HUDEP-2 (cell line): Measurements from ENCODE around the gene PRSS50.
A peak's percentile ranks its signal among the peaks of the same experiment; 100 is the strongest.
"Not testable (repeated sequence)": the region's sequence is repeated elsewhere in the genome, so short reads cannot be mapped to it uniquely, and the experiment has no call there.

Source experiments
- DNase-seq, 76 experiments: peaks; one replicate each; lab custom pipeline; 2025; ENCODE audit not compliant: unreplicated experiment in 76 of 76; lab: John Stamatoyannopoulos, UW

The PRSS50 gene

GRCh38 chr3:46709157-46709654 lies 8.5 kb downstream of the PRSS50 start:
- DNase-seq: no peak

DNA sequence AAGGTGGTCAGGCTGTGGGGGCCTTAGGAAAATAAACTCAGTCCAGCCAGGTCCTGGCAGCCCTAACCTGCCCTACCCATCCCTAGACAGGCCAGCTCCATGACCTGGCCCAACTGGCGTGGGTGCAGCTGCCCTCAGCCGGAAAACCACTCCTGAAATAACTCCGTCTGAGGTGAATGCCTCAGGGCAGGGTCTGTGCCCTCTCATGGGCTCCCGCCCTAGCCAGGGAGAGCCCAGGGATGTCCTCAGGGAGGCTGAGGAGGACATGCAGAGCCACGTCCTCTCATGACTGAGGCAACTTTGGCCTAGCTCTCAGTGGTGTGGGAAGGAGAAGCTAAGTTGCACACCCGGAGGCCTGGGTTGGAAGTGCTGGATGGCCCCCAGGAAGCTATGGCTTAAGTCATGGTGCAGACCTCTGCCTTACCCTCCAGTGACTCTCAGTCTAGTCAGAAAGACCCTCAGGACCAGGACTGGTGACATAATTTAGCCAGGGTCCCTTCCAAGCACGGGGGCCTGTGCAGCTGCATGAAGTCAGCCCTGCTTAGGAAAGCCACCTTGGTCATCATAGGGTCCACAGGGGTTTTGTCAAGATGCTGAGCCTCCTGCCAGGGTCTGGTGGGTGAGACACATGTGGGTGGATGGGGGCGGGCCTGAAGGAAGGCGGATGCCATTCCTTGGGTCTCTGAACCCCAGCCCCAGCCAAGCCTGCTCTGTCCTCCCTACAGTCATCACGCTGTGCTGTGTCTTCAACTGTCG lies 9.1 kb downstream of the PRSS50 start:
- no peak for DNase-seq

- no peak for DNase-seq
Measured at GRCh38 chr3:46707601-46708011, 10.1 kb downstream of the PRSS50 start.

DNA sequence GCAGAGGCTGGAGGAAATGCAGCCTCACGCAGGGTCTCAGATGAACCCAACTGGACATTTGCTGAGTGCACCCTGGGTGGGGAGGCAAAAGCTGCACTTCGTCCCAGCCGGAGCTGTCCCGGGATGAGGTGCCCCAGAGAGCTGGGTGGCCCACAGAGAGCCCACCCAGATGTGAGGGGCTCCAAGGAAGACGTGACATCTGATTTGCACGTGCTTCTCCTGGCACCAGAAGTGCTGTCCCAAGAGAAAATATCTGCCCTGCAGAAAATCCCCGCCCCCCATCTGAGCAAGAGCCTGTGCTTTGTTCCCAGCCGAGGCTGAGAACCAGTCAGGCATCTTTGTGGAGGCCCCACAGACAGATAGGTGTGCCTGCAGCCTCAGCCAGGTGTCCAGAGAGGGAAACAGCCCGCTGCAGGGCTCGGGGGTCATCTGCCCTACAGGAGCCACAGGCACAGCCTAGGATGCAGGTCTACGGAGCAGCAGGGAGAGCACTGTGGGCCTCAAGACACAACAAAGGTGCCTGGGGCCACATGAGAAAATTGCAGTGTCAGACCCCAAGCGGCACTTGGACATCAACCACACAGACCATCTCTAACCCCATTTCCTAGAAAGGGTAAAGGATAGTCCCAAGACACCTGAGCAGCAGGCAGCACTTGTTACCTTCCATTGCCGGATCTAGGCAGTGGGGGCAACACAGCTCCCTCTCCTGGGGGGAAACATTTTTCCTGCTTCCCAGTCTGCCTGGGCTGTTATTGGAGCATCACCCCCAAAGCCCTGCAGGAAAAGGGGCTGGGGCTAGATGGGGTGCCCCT lies 10.7 kb downstream of the PRSS50 start:
- no peak for DNase-seq

DNA sequence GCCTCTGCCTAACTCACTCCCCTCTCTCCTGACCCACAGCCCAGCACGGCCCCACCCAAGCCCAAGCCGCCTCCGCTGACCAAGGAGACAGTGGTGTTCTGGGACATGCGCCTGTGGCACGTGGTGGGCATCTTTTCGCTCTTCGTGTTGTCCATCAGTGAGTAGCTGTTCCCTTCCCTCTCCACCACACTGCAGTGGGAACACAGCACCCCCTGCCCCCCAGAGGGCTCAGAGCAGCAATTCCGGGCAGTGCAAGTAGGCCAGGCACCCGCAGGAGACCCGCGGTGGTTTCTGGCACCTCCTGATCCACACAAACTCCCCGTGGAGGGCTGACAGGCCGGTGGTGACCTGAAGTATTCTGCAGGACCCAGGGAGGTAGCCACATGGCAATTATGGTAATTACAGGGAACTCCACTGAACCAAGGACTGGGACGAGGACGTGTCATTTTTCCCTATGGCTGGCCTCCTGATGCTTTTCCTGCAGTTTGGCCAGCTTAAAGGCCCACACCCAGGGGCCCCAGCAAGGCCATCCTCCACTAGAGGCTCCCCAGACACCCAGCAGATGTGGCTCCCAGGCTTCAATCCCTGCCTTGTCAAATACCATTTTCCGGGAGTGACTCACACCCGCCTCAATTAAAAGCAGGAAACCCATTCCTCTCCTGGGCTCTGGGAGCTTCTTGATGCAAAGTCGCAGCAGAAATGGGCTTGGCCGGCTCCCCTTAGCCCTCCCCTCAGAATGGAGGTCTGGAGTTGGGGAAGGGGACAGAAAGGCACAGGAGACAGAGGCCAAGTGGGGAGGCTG lies 11.7 kb downstream of the PRSS50 start:
- DNase-seq: no peak

DNA sequence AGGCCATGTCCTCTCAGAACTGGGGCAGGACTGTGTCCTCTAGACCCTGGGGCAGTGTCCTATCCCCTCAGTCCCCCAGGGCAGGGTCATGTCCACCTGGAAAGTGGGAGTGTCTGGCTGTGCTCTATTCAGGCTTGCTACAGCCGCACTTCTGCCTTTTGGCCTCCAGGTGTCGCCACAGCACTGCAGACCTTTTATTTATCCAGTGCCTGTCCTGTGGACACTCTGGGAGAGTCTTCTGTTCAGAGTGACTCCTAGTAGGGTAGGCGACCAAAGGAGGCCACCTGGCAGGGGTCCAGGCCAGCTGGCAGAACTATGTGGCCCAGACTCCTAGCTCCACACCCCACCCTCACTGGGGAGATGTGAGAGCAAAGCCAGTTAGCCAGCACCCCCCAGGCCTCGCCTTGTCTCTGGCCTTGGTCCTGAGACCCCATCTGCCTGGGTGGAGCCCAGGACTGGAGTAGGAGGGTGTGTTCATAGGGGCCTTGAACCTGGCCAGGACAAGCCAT lies 12.6 kb downstream of the PRSS50 start:
- DNase-seq: peak in 56 of 76 experiments; percentile 3 to 67 (median 35)

GRCh38 chr3:46704346-46704745 lies 13.3 kb downstream of the PRSS50 start:
- DNase-seq: not testable (repeated sequence)

GRCh38 chr3:46703013-46703520 lies 14.6 kb downstream of the PRSS50 start:
- DNase-seq: no peak

DNA sequence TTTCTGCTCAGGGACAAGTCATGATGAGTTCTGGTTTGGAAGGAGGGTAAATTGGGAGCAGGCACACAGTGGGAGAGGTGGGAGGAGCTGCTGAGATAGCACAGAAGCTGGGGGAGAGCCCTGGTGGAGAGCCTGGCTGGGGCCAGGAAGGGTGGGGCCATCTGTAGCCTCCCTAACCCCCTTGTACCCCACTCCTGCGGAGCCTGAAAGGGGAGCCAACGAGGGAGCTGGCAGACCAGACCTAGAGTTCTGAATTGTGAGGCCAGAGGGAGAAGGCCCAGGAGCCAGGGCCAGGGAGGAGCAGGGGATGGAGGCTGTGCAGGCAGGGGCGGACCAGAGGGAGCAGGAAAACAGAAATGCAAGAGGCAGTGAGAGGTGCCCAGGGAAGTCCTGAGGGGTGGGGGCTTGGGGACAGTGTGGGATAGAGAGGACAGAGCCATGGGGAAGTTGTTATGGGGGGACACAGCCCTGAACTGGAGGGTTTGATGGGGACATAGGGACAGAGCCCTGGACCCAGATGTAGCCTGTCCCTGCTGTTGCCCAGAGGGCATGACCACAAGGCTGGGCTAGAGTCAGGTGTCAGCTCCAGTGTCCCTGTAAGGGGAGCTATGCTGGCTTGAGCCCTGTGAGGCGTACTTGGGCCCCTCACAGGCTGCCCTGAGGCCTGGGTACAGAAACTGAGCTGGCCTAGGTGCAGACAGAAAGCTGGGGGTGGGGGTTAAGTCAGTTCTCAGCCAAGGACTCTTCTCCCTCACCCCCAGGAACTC lies 15.2 kb downstream of the PRSS50 start:
- no peak for DNase-seq

DNA sequence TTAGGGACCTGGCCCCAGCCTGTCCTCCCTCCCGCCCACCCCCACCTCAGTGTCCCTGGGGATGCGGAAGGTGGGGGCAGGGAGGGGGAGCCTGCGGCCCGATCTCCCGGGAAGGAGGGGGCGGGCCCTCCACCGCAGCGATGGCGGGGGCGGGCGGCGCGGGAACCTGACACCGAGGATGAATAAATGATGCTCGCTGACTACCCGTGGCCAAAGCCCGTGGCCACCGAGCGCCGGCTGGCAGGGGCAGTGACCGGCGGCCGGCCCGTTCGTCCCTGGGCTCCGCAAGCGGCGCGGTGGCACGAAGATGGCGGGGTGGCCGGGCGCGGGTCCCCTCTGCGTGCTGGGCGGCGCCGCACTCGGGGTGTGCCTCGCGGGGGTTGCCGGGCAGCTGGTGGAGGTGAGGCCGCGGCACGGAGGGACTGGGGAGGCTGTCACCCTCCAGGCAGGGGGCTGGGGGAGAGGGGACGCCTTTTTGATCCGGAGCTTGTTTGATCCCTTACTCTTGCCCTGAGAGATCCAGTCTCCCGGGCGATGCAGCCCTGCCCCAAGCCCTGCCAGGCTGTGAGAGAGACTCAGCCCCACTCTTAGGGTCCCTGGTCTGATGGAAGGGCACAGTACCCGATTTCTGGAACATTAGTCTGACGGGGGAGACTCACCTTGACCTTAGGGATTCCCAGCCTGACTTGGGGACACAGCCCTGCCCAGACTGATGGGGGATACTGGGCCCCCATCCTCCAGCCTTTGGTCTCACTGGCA lies 16.3 kb downstream of the PRSS50 start, which contains the start of gene TMIE:
Gene TMIE (plus strand): TSS at position 212 of the 759 bp plus-strand sequence. CDS start 96 bp downstream, at position 308.
- DNase-seq: no peak

- DNase-seq: no peak
Measured at GRCh38 chr3:46700772-46701171, 16.9 kb downstream of the PRSS50 start.

DNA sequence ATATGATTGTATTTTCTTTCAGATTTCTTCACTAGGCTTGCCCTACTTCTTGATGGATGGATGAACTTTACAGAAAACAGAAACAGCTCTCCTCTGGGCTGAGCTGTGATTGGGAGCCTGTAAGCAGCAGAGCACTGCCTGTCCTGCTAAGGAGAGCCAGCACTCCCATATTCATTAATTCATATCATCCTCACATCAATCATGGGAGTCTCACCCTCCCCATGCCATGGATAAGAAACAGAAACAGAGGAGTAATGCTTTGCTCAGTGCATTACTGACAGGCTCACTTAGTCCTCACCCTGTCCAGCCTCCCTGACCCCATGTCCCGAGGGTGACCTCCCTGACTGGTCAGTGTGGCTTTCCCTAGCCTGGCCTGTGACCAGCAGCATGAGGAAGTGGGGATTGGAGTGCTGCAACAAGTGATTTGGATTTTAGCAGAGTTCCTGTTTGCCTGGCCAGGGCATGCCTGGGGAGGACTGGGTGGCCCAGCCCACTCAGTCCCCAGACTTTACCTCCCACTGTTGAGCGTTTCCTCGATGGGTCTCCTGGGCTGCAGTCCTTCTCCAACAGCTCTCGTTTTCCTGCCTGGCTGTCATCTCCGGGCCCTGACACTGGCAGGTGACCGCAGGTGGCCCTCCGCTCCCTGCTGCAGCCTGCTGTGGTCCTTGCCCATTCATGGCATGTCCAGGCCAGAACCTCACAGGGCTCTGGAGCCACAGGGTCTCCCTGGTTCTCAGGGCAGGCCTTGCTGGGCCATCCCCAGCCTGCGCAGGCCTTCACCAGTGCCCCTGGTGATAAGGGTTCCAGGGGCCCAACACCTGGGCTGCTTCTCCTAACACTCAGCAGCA lies 17.8 kb downstream of the PRSS50 start:
- no peak for DNase-seq

DNA sequence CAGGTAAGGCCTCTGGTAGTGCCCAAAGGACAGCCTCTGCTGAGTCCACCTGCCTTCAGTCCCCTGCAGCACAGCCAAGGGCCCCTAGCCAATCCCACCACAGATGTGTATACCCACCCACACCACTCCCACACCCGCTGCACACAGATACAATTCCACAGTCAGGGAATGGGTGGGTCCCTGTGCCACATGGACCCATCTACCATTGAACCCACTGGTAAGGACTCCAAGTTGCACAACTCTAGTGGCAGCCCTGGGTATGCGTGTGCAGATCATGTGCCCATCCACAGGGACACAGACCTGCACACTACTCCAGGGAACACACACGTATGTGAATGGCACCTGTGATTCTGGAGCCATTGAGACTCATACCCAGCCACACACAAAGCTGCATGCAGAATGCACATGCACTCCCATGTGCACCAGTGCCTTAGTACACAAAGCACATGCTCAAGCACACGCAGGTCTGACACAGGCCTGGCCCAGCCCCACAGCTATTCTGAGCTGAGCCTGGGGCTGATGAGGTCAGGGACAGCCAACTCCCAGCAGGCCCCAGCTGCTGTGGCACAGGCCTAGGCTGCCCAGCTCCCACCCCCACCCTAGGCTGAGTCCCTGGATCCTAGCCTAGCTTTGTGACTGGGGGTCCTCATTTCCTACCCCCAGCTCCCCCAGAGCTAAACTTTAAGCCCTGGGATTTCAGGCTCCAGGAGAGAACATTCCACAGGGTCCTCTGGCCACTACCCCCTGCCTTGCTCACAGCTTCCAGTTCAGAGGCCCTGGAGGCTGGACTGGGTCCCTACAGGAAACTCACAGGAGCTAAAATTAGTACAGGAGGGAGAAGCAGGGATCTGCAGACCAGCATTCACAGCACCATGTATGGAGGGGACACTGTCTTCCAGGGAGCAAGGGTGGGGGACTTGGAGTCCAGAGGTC lies 21.4 kb downstream of the PRSS50 start:
- DNase-seq: no peak

DNA sequence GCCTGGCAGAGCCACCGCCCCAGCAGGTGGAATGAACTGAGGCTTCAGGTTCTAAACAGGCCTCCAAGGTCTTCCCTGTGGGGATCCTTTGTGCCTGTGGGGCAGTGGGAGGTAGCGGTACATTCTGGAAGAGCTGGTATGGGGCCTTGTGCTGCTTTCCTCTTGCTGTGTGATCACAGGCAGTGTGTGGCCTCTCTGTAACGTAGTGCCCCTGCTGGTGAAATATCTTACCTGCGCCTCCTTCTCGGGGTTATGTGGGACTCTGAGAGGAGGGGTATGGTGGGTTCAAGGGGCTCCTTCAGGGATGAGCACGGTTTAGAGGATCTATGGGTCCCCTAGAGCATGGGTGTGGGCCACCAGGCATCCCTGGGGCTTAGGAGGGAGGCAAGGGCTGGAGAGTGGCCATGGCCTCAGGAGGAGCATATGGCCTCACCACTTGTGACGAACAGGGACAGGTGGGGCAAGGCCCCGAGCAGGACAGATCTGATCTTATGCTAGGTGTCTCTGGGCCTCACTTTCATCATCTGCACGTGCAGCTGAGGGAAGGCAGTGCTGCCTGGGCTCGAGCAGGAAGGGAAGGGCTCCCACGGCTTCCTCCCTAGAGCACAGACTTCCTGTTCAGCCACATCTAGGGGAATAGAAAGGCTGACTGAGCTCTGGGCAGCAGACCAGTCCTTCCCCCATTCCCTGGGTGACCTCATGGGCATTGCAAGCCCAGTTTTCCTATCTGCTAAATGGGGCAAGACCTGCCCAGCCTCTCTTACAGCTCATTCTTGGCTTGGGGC lies 22.3 kb downstream of the PRSS50 start:
- peak in 5 of 76 experiments; percentile 0 to 16 (median 10) for DNase-seq

DNA sequence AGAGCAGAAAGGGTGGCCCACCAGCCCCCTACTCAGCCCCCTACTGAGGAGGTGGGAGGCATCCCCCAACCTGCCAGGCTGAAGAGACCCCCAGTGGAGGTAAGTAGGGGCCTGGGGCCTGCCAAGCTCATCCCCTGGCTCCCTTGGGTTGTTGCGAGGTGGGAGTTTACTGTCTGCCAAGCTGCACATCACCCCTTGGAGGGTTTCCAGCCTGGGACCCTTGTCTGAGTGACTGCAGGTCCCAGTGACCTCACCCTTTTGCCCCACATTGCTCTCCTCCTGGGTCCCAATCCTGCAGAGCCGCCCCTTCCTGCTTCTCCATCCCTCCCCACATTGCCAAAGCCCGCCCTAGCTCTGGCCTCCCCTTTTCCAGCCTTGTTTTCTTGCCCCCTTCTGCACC lies 23.1 kb downstream of the PRSS50 start:
- no peak for DNase-seq

DNA sequence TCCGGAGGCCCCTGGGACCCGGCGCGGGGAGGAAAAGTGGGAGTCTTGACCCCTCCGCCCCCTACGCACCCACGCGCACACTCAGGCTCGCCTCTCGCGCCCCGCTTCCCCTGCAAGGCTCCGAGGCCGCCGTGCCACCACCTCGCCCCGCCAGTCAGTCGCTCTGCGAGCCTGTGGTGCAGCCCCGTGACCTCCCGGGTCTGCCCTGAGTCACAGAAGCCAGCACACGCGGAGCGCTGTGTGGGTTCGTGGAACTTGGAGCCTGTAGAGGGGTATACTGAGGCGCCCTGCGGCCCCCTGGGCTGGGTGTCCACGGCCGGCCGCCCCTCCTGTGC lies 23.8 kb downstream of the PRSS50 start:
- DNase-seq: no peak
